NCI-H2029 (cell line): ENCODE data around the gene FIGNL1.
A peak's percentile ranks its signal among the peaks of the same experiment; 100 is the strongest.

Source experiments
- DNase-seq: peaks from one replicate; lab custom pipeline; 2025; lab: John Stamatoyannopoulos, UW

Gene FIGNL1, protein sequence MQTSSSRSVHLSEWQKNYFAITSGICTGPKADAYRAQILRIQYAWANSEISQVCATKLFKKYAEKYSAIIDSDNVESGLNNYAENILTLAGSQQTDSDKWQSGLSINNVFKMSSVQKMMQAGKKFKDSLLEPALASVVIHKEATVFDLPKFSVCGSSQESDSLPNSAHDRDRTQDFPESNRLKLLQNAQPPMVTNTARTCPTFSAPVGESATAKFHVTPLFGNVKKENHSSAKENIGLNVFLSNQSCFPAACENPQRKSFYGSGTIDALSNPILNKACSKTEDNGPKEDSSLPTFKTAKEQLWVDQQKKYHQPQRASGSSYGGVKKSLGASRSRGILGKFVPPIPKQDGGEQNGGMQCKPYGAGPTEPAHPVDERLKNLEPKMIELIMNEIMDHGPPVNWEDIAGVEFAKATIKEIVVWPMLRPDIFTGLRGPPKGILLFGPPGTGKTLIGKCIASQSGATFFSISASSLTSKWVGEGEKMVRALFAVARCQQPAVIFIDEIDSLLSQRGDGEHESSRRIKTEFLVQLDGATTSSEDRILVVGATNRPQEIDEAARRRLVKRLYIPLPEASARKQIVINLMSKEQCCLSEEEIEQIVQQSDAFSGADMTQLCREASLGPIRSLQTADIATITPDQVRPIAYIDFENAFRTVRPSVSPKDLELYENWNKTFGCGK

GRCh38 chr7:50449881-50450589 is at the start of gene FIGNL1:
FIGNL1 (minus strand) TSS chr7:50450350; CDS start chr7:50447287, 3,063 bp downstream.
- DNase-seq = peak; percentile 86

DNA sequence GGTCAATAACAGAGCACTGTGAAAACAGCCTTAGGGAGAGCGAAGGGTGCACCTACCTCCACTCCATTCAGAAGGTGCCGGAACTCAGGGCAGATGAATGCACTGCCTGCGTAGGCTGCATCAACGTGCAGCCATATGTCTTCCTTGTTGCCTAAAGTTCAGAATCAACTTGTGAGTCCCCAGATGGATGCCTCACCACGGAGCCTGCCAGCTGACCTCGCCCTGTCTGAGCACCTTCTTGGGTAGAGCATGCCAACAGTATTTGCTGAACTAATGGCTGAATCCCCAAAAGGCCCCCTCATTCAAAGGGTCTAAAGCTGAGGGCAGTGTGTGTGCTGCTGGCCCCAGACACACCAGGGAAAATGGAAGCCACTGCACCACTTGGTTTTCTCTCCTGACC is 48.9 kb upstream of the FIGNL1 start:
- DNase-seq = no peak

DNA sequence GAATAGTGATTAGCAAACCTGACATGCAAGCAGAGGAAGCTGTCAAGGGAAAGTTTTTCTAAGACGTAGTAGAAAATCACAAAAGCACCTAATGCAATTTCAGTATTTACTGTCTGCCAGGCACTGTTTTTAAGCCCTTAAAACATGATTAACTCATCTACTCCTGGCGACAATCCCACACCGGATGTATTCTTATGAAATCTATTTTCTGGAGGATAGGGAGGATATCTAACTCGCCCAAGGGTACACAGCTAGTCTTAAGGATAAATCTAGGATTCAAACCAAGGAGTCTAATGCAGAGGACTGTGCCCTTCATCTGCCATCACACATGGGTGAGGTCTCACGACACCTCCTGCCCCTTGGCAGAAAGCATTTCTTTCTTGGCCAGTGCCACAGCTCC is 47.8 kb upstream of the FIGNL1 start:
- no peak for DNase-seq

DNA sequence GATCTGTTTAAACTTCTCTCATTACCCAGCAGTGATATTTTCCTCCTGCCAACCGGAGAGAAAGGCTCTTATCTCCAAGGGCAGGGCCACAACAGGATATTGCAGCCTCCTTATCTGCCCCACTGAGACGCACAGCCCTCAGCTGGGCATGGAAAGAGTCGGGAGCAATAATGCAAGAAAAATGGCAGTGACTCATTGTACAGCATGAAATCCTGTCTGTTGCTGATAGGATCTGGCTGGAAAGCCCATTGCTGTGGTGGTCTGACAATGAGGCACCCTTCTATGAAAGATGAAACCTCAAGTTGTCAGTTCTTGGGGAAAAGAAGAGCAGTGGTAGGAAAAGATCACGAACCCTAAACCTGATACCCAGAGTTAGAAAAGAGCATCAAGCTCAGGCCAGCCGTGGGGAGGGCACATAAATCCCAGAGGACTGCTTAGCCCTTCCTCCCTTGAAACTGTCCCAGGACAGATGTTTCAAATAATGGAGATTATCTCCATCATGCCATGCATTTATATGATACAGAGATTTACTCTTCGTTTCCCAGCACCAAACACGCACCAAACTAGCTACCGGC is 47.0 kb upstream of the FIGNL1 start:
- DNase-seq = no peak

DNA sequence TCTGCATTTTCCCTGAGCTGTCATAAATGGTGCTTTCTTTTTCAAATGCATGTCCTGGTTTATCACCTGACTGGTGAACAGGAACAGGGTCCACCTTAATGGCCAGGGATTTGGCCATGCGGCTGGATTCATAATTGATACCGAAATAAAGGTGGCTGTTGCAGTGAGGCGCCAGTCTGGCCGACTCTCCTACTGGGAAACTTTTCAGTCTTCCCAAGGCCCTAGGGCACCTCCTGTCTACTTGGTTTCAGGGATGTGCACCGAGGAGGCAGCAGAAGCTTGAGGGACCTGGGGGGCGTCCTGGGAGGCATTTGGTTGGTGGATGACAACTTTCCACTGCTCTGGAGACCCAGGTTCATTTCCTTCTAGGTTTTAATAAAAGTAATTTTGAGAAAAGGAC is 46.4 kb upstream of the FIGNL1 start:
- DNase-seq = no peak

- DNase-seq = no peak
Measured at GRCh38 chr7:50495746-50496145, 45.6 kb upstream of the FIGNL1 start.

GRCh38 chr7:50492770-50493519 is 42.8 kb upstream of the FIGNL1 start:
- DNase-seq = no peak

- no peak for DNase-seq
Measured at GRCh38 chr7:50491943-50492342, 41.8 kb upstream of the FIGNL1 start.

GRCh38 chr7:50491209-50491608 is 41.1 kb upstream of the FIGNL1 start:
- no peak for DNase-seq

- DNase-seq = no peak
Measured at GRCh38 chr7:50488379-50488778, 38.2 kb upstream of the FIGNL1 start.

DNA sequence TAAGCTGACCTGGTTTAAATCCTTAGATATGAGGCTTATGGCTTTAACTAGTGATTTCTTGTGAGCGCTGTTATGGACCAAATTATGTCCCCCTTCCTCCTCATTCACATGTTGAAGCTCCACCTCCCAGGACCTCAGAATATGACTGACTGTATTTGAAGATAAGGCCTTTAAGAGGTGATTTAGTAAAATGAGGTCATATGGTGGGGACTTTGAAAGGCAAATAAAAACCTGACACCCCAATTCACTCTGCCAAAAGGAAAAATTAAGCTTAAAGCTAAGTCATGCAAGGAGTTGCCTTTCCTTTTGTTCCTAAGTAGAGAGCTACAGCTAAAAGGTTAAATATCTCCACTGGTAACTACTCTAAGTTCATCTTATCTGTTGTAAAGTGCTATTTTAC is 36.4 kb upstream of the FIGNL1 start:
- DNase-seq = no peak

DNA sequence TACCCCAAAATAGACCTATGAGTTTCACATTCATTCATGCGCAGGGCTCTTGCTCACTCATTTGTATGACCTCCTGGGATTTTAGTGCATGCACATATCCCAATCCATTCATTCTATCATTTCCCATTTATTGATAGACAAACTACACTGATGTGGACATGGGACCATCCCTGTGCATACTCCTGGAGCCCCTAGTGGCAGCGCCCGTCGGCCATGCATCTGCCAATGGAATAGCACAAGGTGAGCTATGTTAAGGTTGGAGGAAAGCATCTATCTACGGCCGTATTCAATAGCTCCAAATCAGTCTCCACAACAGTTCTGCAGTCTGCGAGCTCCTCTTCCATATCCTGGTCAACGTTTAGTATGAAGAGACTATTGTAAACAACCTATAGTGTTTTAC is 31.7 kb upstream of the FIGNL1 start:
- no peak for DNase-seq

DNA sequence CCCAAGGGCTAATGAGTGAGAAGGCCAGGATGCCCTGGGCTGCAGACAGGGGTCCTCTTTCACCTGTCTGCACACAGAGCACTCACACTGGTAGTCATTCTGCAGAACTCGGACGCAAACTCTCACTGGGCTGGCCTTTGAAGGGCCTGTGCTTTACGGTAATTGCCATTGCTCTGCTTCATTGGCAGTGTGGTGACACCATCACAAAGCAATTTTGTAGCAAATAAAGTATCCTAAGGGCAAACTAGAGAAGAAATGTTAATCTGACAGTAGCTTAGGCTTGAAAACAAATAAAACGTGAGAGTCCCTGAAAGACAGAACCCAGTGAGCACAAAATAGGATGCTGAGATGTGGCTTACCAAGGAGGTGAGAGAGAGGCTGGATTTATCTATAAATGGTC is 30.6 kb upstream of the FIGNL1 start:
- no peak for DNase-seq

- peak; percentile 75 for DNase-seq
Measured at GRCh38 chr7:50479743-50480517, 29.8 kb upstream of the FIGNL1 start.

- DNase-seq = peak; percentile 80
Measured at GRCh38 chr7:50477640-50478039, 27.5 kb upstream of the FIGNL1 start.

DNA sequence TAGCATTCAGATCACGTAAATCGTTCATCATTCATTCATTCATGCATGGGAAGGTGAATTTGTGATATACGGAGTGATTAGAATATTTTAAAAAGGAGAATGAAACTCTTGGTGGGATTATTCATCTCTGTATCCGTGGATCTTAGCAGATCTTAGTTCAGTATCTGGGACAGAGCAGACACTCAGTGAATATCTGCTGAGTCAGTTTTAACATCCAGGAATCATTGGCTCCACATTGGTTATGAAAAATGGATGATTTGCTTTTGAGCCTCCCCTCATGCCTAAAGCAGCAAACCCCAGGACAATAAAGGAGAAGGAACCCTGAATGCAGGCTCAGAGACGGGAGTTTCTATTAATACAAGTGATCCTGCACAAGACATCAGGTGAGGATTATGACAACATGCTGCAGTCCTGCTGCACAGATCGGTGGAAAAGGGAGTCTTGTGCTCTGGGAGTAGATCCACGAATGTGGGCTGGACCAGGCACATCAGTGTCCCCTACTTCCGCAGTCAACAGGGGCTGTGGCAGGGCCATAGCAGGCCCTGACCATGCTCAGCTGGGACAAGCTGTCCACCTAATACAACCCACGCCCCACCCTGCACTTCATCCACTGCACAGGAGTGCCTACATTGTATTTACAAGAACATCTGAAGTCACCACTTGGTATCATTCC is 26.9 kb upstream of the FIGNL1 start:
- DNase-seq = no peak

DNA sequence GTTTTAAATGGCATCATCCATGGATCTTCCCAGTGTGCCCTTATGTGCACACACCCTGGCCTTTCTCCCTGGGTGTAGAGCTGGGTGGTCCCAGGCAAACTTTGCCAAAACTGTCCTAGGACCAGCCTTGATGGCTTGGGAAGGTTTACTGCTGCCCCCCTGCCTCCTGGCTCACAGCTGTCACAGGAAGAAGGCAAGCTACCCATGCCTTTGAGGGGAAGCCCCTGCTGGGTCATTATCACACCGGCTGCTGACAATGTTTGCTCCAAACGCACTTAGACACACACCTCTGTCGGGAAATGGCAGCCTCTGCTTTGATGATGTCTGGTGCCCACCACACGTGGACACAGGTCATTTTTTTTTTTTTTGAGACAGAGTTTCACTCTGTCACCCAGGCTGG is 25.2 kb upstream of the FIGNL1 start:
- DNase-seq = no peak

GRCh38 chr7:50474382-50475160 is 24.4 kb upstream of the FIGNL1 start:
- DNase-seq = no peak

GRCh38 chr7:50473531-50473930 is 23.4 kb upstream of the FIGNL1 start:
- no peak for DNase-seq

GRCh38 chr7:50472427-50472826 is 22.3 kb upstream of the FIGNL1 start:
- no peak for DNase-seq
